Mesendoderm (in vitro differentiated cells): Measurements from ENCODE around the gene ROBO3.

Source experiments
- DNase-seq: peaks from one replicate; pipeline ENCODE4 v3.0.0; 2013
- H2AK5ac ChIP-seq: 2 replicates; pipeline ENCODE4 v1.6.1; 2013; ENCODE audit warnings: low read length, inconsistent platforms
- H2BK120ac ChIP-seq: 2 replicates; pipeline ENCODE4 v1.6.1; 2013; ENCODE audit warnings: low read depth, mild to moderate bottlenecking, low read length, moderate library complexity, mixed read lengths
- H2BK15ac ChIP-seq: replicated peaks from 2 replicates; pipeline ENCODE4 v1.6.1; 2013; ENCODE audit warnings: low read depth, mild to moderate bottlenecking, moderate library complexity
- H2BK5ac ChIP-seq: 2 replicates; pipeline ENCODE4 v1.6.1; 2013; ENCODE audit warnings: low read length, inconsistent platforms
- H3K18ac ChIP-seq: 2 replicates; pipeline ENCODE4 v1.6.1; 2013; ENCODE audit warnings: mild to moderate bottlenecking, low read length, mixed read lengths
- H3K23ac ChIP-seq: one replicate; pipeline ENCODE4 v1.6.1; 2013; ENCODE audit warnings: low read length
- H3K27ac ChIP-seq: 2 replicates; pipeline ENCODE4 v1.5.1; 2013; ENCODE audit warnings: low read depth, mild to moderate bottlenecking, inconsistent platforms, low read length, moderate library complexity
- H3K27me3 ChIP-seq: 2 replicates; pipeline ENCODE4 v1.6.1; 2013; ENCODE audit warnings: low read length, control low read depth, mild to moderate bottlenecking, inconsistent platforms; ENCODE audit not compliant: insufficient read depth, poor library complexity
- H3K36me3 ChIP-seq: 2 replicates; pipeline ENCODE4 v1.6.1; 2013; ENCODE audit warnings: low read length, inconsistent platforms; ENCODE audit not compliant: control insufficient read depth, insufficient read depth
- H3K4ac ChIP-seq: one replicate; pipeline ENCODE4 v1.6.1; 2013; ENCODE audit warnings: low read depth, mild to moderate bottlenecking, low read length, moderate library complexity
- H3K4me1 ChIP-seq: 2 replicates; pipeline ENCODE4 v1.6.1; 2013; ENCODE audit warnings: low read depth, low read length, inconsistent platforms; ENCODE audit not compliant: control insufficient read depth
- H3K4me2 ChIP-seq: 2 replicates; pipeline ENCODE4 v1.6.1; 2013; ENCODE audit warnings: low read length
- H3K4me3 ChIP-seq: 2 replicates; pipeline ENCODE4 v1.5.1; 2013; ENCODE audit warnings: mild to moderate bottlenecking, low read length
- H3K56ac ChIP-seq: one replicate; pipeline ENCODE4 v1.6.1; 2013; ENCODE audit warnings: low read length
- H3K79me1 ChIP-seq: 2 replicates; pipeline ENCODE4 v1.6.1; 2013; ENCODE audit warnings: low read length, inconsistent platforms
- H3K79me2 ChIP-seq: 2 replicates; pipeline ENCODE4 v1.6.1; 2013; ENCODE audit warnings: mild to moderate bottlenecking, low read length; ENCODE audit not compliant: control insufficient read depth, insufficient read depth
- H3K9ac ChIP-seq: 2 replicates; pipeline ENCODE4 v1.6.1; 2013; ENCODE audit warnings: low read length, inconsistent platforms
- H4K5ac ChIP-seq: one replicate; pipeline ENCODE4 v1.6.1; 2013; ENCODE audit warnings: low read length
- H4K8ac ChIP-seq: one replicate; pipeline ENCODE4 v1.6.1; 2013; ENCODE audit warnings: low read depth, mild to moderate bottlenecking, control low read depth, low read length, moderate library complexity
- WGBS: extraction: QIAGEN DNeasy Blood & Tissue Kit; methylation state at CpG from one replicate; pipeline ENCODE4 v1.1.7; 2013; ENCODE audit warnings: low lambda C conversion rate, missing lambda C conversion rate; ENCODE audit not compliant: insufficient coverage; ENCODE audit errors: extremely low coverage; 5-methylcytosine and 5-hydroxymethylcytosine counted together

ROBO3 gene

DNA sequence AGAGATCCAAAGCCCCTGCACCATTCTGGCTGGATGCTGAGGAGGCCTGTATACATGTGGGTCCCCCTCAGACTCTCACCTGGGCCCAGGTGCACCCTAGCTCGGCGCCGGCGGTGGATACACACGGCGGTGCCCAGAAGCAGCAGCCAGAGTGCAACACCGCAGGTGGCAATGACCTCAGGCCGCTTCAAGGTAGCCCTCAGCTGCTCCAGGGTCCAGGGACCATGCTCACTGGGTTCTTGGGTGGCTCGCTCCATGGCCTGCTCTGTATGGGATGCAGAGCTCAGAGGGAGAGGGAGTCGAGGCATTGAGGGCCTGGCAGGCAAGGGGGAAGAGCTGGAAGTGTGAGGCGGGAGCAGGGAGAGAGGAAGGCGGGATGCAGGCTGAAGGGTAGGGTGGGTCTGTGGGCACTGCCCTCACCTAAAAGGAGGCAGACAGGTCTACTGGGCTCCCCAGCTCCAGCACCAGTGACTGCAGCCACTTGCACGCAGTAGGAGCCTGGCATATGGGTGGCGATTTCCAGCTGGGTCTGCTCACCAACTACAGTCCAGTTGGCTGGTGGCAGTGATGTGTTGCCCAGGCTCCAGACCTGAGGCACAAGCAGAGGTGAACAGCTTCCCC, 28.7 kb downstream of the ROBO3 start:
- Histone ChIP-seq H3K9ac (no peak overlapping the region), H3K27ac (no peak overlapping the region), H3K79me2 (no peaks in the 10 kb centered on the region), H3K23ac (no peak overlapping the region), H4K5ac (no peak overlapping the region), H3K56ac (no peak overlapping the region), H3K4me1 (peaks cover 2% of the 10 kb centered on the region), H3K18ac (no peak overlapping the region), H3K4me2 (no peak overlapping the region), H3K36me3 (no peaks in the 10 kb centered on the region), H3K4ac (no peak overlapping the region), H2AK5ac (no peak overlapping the region), H2BK5ac (no peak overlapping the region), H3K27me3 (no peaks in the 10 kb centered on the region), H4K8ac (no peak overlapping the region), H2BK15ac (no peak overlapping the region), H3K79me1 (no peaks in the 10 kb centered on the region), H3K4me3 (no peak overlapping the region), H2BK120ac (no peak overlapping the region)
- DNase-seq: no peak
- no CpG with 5 or more reads among the region's 14 CpGs for WGBS

DNA sequence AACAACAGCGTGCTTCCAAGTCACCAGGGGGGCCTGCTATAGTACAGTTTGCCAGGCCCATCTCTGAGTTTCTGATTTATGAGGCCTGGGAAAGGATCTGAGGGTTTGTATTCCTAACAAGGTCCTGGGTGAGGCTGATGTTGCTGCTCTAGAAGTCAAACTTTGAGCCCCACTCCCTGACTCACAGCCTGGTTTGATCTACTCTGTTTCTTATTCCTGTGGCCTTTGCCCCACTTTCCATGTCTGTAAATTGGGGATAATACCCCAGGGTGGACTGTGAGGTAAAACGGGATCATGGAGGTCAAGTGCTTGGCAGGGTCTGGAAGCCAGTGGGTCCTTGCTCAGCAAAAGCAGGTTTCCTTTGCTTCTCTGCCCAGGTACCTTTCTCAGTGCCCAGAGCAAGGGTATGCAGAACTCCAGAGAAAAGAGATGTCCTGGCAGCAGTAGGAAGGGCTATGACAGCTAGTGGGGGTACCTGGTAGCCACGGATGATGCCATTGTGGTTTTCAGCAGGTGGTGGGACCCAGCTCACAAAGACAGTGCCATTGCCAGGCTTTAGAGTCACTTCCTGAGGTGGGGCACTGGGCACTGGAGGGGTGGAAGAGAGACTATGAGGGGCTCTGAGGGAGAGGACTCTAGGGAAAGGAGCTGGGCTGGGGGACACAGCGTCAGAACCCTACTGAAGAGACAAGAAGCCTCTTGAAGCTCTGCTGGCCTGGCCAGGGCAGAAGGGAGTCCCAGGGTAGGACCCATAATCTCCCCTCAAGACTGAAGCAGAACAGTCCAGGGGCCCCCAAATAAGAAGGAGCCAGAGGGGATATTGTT, 29.6 kb downstream of the ROBO3 start:
- Histone ChIP-seq H3K56ac (no peak overlapping the region), H2BK120ac (no peak overlapping the region), H3K79me1 (no peaks in the 10 kb centered on the region), H2BK5ac (no peak overlapping the region), H3K27ac (no peak overlapping the region), H3K4me1 (peaks cover 2% of the 10 kb centered on the region), H3K9ac (no peak overlapping the region), H3K79me2 (no peaks in the 10 kb centered on the region), H2AK5ac (no peak overlapping the region), H2BK15ac (no peak overlapping the region), H3K23ac (no peak overlapping the region), H3K4me2 (no peak overlapping the region), H3K18ac (no peak overlapping the region), H4K8ac (no peak overlapping the region), H3K4ac (no peak overlapping the region), H3K27me3 (no peaks in the 10 kb centered on the region), H4K5ac (no peak overlapping the region), H3K36me3 (no peaks in the 10 kb centered on the region), H3K4me3 (no peak overlapping the region)
- WGBS: no CpG with 5 or more reads among the region's 4 CpGs
- DNase-seq: no peak

DNA sequence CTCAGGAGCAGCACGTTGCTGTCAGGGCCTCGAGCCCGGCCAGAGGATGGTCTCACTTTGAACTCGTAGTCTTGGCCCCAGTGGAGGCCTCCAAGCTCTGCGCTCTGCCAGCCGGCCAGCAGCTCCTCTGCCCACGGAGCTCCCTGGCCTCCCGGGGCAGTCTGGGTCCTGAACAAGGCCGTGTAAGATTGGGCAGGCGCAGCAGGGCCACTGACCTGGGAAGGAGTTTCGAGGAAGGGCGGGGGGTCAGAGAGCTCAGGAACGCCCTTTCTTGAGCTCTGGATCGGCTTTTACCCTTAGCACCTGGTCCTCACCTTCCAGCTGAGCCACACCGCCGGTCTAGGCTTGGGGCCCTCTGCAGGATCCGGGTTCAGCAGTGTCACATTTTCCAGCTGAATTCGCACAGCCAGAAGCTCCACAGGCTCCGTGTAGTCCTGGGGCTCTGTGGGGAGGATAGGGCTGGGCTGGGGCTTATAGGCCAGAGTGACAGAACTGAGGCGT, 30.3 kb downstream of the ROBO3 start:
- H3K4me2 ChIP-seq: no peak overlapping the region
- no peak overlapping the region for H3K4me3 ChIP-seq
- no peak overlapping the region for H3K9ac ChIP-seq
- no peak overlapping the region for H3K18ac ChIP-seq
- no peak overlapping the region for H3K23ac ChIP-seq
- no peaks in the 10 kb centered on the region for H3K27me3 ChIP-seq
- no peak for DNase-seq
- no peak overlapping the region for H3K56ac ChIP-seq
- H2BK15ac ChIP-seq: no peak overlapping the region
- H4K5ac ChIP-seq: no peak overlapping the region
- no peak overlapping the region for H2AK5ac ChIP-seq
- WGBS: no CpG with 5 or more reads among the region's 20 CpGs
- H2BK120ac ChIP-seq: no peak overlapping the region
- H3K36me3 ChIP-seq: no peaks in the 10 kb centered on the region
- H4K8ac ChIP-seq: no peak overlapping the region
- no peaks in the 10 kb centered on the region for H3K79me1 ChIP-seq
- no peak overlapping the region for H3K4ac ChIP-seq
- no peaks in the 10 kb centered on the region for H3K79me2 ChIP-seq
- no peak overlapping the region for H3K27ac ChIP-seq
- no peak overlapping the region for H2BK5ac ChIP-seq
- peaks cover 2% of the 10 kb centered on the region for H3K4me1 ChIP-seq

DNA sequence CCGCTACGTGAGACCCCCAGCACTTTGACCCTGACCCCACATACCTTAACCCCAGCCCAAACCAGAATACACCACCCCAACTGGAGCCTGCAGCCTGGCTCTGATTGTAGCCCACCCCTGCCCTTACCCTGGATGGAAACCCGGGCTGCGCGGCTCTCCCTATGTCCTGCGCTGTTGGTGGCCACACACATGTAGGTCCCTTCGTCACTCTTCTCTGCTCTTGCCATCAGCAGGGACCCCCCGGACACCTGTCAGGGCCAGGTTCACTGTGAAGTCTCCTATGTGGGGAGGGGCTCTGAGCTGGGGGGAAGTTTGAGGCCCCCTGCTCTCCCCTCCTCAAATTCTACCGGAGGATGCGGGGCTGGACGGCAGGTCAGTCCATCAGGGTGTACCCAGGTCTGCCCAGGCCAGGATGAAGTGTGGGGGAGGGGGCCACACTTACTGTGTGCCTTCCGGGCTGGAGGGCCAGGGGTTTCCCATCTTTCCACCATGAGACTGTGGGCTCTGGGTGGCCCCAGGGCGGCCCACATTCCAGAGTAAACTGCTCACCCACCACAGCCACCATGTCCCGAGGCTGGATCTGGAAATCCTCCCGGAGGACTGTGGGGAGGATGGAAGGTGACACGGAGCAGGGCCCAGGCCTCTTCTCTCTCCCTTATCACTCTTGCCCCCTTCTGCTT, 31.0 kb downstream of the ROBO3 start:
- Histone ChIP-seq H3K4me3 (no peak overlapping the region), H3K4me1 (peaks cover 2% of the 10 kb centered on the region), H3K27me3 (no peaks in the 10 kb centered on the region), H2BK15ac (no peak overlapping the region), H2BK5ac (no peak overlapping the region), H4K8ac (no peak overlapping the region), H4K5ac (no peak overlapping the region), H3K4me2 (no peak overlapping the region), H3K23ac (no peak overlapping the region), H3K56ac (no peak overlapping the region), H3K27ac (no peak overlapping the region), H3K79me1 (no peaks in the 10 kb centered on the region), H3K4ac (no peak overlapping the region), H3K36me3 (no peaks in the 10 kb centered on the region), H3K18ac (no peak overlapping the region), H2AK5ac (no peak overlapping the region), H3K9ac (no peak overlapping the region), H3K79me2 (no peaks in the 10 kb centered on the region), H2BK120ac (no peak overlapping the region)
- DNase-seq: no peak
- no CpG with 5 or more reads among the region's 16 CpGs for WGBS

DNA sequence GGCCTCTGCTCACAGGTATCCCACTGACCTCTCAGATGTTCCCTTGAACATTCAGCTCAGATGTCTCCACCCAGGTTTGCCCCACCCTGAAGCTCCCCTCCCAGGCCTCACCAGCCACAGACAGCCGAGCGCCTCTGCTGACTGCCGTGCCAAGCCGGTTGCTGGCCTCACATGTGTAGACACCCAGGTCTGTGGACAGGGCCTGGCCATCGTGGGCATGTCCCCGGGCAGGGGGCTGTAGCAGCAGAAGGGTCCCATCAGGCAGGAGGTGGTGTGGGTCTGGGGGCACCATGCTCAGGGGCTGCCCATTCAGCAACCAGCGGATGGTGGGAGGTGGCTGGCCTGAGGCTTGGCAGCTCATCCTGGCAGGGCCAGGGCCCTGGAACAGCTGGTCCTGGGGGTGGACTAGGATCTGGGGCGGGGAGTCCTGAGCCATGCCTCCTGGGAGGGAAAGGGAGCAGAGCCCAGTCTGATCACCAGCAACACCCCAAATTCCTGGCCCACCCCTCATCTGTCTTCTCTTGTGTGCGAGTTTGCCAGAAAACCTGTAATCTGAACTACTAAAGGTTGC, 31.7 kb downstream of the ROBO3 start:
- H3K27me3 ChIP-seq: no peaks in the 10 kb centered on the region
- no peak overlapping the region for H3K23ac ChIP-seq
- no peak overlapping the region for H3K56ac ChIP-seq
- no peak overlapping the region for H3K18ac ChIP-seq
- no peak overlapping the region for H3K4me3 ChIP-seq
- H3K36me3 ChIP-seq: no peaks in the 10 kb centered on the region
- no peak overlapping the region for H3K4ac ChIP-seq
- no peak overlapping the region for H3K9ac ChIP-seq
- H4K5ac ChIP-seq: no peak overlapping the region
- H2BK5ac ChIP-seq: no peak overlapping the region
- no peak overlapping the region for H4K8ac ChIP-seq
- no CpG with 5 or more reads among the region's 9 CpGs for WGBS
- no peak overlapping the region for H3K4me2 ChIP-seq
- H2AK5ac ChIP-seq: no peak overlapping the region
- H3K27ac ChIP-seq: no peak overlapping the region
- H3K79me1 ChIP-seq: no peaks in the 10 kb centered on the region
- no peak for DNase-seq
- H2BK15ac ChIP-seq: no peak overlapping the region
- H3K4me1 ChIP-seq: peaks cover 2% of the 10 kb centered on the region
- no peak overlapping the region for H2BK120ac ChIP-seq
- H3K79me2 ChIP-seq: no peaks in the 10 kb centered on the region
